ENCODE data around the gene SLC1A2.

Gene SLC1A2

GRCh38 chr11:35412285-35412684, 7.1 kb downstream of the SLC1A2 start:
- DNase-seq, result no peak

GRCh38 chr11:35407041-35407440, 12.3 kb downstream of the SLC1A2 start:
- no peak for DNase-seq

DNA sequence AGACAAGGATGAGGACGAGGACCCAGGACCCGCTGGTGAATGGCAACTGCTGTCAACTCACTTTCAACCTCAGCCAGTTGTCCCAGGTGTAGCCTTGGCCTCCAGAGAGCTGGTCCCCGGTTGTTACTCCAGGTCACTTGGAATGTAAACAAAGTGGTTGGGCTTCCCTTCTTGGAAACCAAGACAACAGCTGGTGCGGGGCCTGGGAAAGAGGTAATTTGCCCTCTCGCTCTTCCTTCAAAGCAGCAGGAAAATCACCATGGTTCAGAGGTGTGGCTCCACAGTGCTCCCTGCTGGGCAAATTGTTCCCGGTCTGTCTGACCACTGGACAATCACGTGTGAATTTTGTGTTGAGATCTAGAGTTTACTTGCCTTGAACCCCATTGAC, 15.0 kb downstream of the SLC1A2 start:
- no peak for DNase-seq

DNA sequence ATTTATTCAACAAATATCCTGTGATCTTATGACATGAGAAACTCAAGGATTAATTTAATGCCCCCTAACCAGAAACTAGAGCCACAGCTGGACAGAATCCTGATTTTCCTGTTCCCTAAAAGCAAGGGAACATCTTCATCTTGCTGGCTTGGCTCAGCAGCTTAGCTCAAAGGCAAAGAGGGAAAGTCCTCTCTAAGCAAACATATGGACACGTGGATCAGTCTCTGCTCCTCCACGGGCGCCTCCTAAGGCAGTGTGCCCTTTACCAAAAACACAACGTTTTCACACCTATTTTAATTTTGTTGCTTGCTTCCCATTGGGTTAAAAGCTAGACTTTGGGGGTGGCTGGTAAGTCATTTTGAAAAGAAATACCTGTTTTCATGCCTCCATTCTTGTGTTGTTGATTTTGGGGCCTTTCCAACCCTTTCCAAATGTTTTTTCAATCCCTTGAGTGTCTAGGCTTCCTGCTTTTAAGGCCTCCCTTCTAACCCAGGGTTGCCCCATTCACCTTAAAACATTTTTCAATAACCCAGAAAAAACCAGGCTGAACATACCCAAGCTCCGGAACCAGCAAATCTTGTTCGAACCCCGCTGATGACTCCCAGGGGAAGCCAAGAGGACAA, 15.5 kb downstream of the SLC1A2 start:
- no peak for DNase-seq

DNA sequence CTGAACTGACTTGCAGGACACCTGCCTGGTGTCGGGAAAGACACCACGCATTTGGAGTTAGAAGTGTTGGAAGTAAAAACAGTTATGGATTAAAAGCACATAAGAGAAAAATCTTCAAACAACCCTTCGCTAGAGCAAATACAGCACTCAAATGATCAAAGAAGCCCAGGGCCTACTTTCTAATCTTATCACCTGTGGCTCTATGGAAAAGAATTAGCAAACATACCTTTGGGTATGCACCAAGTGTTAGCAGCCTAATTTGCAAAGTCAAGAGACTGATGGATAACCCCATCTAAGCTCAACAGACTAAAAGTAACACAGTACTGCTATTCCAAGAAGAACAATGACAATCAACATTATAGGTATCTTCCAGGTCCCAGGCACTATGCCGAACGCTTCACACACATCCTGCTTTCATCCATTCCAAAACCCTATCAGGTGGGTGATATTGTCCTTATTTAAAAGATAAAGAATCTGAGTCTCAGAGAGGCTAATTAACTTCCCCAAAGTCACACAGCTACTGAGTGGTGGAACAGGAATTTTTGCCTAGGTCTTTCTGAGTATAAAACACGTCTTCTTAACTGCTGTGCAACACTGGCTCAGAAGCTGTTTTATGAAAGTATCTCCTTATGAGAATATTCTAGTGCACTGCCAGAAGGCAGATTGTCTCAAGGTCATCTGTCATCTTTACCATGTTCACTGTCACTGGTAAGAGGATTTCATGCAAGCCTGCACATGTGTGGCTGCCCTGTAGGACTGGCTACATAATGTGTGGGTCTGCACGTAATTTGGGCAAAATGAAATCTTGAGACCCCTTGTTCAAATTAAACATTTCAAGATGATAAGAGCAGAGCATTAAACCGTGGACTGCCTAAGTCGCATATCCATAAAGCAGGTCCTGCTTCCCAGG, 16.4 kb downstream of the SLC1A2 start:
- DNase-seq, result no peak

GRCh38 chr11:35398881-35399280, 20.5 kb downstream of the SLC1A2 start:
- DNase-seq, result no peak

DNA sequence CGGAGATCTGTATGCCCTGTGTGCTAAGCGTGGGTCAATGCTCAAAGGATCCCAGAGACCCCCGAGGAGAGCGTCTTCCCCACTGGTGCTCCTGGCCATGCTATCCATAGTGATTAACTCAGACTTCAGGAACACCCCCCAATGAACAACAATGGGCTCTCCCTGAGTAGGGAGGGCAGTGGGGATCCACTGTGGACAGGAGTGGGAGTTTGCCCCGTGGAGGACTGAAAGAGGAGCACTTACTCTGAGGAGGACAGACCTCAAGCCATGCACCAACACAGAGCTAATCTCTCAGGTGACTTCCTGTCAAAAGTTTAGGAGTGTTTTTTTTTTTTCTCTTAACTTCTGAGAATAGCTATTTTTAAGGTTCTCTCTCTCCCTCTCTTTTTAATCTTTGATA, 24.4 kb downstream of the SLC1A2 start:
- no peak for DNase-seq

DNA sequence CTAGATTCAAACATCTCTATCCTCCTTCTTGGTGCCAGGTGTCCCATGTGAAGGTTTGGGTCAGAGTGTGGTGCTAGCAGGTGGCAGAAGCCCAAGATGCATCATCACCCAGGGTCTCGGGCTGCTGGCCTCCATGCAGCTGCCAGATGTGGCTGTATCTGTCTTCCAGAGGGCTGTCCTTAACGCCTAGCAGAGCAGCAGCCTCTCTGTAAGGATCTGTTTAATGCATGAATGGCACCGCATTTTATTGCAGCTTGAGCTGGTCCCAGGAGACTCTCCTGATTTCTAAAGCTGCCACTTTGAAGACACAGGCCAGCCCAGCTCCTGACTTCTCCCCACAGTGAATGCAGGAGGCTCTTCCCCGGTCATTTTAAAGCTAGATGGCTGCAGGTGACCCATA, 26.3 kb downstream of the SLC1A2 start:
- no peak for DNase-seq

GRCh38 chr11:35391922-35392688, 27.3 kb downstream of the SLC1A2 start:
- DNase-seq, result peak; percentile 90

GRCh38 chr11:35390737-35391682, 28.3 kb downstream of the SLC1A2 start:
- no peak for DNase-seq

DNA sequence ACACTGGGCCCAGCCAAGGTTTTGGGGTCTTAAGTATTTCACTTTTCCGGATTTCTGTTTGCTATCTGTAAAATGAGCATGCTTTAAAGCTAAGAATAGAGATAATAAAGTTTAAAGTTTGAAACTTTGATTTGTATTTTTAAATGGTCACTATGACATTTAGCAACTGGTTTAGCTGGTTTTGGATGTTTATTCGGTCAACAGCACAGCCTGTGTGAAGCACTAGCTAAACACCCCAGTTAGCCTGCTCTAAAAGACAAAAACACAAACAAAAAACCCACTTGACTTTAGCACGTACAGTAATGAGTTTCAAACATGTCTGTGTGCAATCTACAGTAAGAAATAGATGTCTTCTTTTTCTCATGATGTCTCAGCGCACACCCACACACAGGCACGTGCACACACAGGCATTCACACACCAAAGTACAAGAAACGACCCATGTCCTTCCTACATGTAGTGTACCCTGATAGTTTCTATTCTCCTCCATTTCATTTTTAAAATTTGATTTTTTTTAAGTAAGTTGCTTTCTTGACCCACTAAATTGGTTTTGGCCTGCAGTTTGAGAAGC, 29.4 kb downstream of the SLC1A2 start:
- DNase-seq, result no peak

- DNase-seq, result no peak
Measured at GRCh38 chr11:35389112-35389511, 30.2 kb downstream of the SLC1A2 start.

- no peak for DNase-seq
Measured at GRCh38 chr11:35388061-35388460, 31.3 kb downstream of the SLC1A2 start.

- no peak for DNase-seq
Measured at GRCh38 chr11:35387111-35387982, 32.0 kb downstream of the SLC1A2 start.

DNA sequence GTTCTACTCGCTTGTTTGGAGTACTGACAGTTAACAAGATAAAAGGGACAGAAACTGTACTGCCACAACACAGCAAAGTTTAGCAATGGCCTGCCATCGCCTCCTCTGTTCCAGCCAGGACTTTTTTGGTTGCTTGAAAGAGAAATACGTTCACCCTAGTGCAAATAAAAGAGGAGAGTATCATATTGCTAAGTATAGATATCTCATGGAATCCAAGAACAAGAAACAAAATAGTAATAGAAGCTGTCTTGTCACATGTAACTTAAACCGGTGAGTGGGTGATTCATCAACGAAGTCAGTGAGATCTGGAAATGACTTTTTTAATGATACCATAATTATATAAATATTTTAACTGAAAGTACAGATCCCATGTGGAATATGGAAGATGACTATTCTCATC, 35.4 kb downstream of the SLC1A2 start:
- DNase-seq, result no peak

DNA sequence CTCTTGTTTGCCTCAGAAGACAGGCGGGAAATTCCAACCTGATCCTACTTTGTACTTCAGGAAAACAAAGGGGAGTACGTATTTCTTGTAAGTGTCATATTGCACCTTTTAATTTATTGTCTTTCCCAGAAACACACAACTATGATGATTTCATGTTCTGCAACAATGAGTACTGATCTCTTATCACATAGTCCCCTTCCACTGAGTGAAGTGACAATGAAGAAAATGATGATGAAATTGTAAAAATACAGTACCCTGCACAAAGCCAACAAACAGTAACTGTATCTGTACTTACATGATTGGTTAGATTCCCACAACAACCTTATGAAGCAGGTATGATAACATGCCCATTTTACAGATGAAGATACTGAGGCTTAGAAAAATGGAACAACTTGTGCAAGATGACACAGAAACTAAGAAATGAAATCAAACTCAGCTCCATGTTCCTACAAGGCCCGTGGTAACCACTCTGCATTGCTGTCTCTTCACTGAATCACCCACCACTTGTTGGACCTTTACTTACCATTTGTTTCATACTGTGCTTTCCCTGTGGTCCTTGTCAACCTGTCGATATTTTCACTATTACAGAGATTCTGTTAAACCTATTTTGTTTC, 37.5 kb downstream of the SLC1A2 start:
- no peak for DNase-seq

- no peak for DNase-seq
Measured at GRCh38 chr11:35380603-35381002, 38.8 kb downstream of the SLC1A2 start.

- no peak for DNase-seq
Measured at GRCh38 chr11:35377262-35377661, 42.1 kb downstream of the SLC1A2 start.

DNA sequence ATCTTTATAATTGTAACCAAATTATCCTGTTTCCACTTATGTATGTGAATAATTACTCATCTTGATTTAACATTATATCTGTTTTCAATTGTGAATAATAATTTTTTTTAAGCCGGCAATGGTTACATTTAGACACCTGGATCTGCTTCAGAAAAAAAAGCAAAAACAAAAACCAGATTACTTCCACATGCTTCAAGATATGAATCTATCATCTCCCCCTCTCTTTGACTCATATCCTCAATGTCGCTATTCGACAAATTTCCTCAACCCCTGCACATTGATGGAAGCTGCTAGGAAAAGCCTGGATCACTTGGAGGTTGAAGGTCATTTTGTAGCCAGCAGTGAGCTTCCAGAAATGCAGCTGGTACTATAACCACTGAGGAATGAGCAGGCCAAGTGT, 42.7 kb downstream of the SLC1A2 start:
- DNase-seq, result no peak

- DNase-seq, result no peak
Measured at GRCh38 chr11:35376118-35376510, 43.2 kb downstream of the SLC1A2 start.

Measured in activated T-cell treated with anti-CD3 and anti-CD28 coated beads, Interleukin-2, amount 50 U/mL, for 1 hour (primary cell).